Measurements from ENCODE around the gene TP53BP1.
"Not testable (repeated sequence)": the region's sequence is repeated elsewhere in the genome, so short reads cannot be mapped to it uniquely, and the experiment has no call there.

TP53BP1 gene

GRCh38 chr15:43492673-43493601 lies at the start of gene TP53BP1:
TP53BP1 (minus strand) TSS chr15:43493156; CDS start chr15:43493043, 113 bp downstream.
- DNase-seq (ENCODE audit: low read depth), result peak; percentile 74

GRCh38 chr15:43541785-43542184 lies 48.8 kb upstream of the TP53BP1 start:
- no peak for DNase-seq (ENCODE audit: low read depth)

GRCh38 chr15:43538091-43538490 lies 45.1 kb upstream of the TP53BP1 start:
- DNase-seq (ENCODE audit: low read depth), result no peak

GRCh38 chr15:43534897-43535296 lies 41.9 kb upstream of the TP53BP1 start:
- no peak for DNase-seq (ENCODE audit: low read depth)

- not testable (repeated sequence) for DNase-seq (ENCODE audit: low read depth)
Measured at GRCh38 chr15:43532826-43533225, 39.9 kb upstream of the TP53BP1 start.

GRCh38 chr15:43531018-43531670 lies 38.2 kb upstream of the TP53BP1 start:
- no peak for DNase-seq (ENCODE audit: low read depth)

- DNase-seq (ENCODE audit: low read depth), result no peak
Measured at GRCh38 chr15:43529587-43530345, 36.8 kb upstream of the TP53BP1 start.

GRCh38 chr15:43529141-43529540 lies 36.2 kb upstream of the TP53BP1 start:
- no peak for DNase-seq (ENCODE audit: low read depth)

GRCh38 chr15:43528542-43529007 lies 35.6 kb upstream of the TP53BP1 start:
- no peak for DNase-seq (ENCODE audit: low read depth)

GRCh38 chr15:43527802-43528541 lies 35.0 kb upstream of the TP53BP1 start:
- no peak for DNase-seq (ENCODE audit: low read depth)

- no peak for DNase-seq (ENCODE audit: low read depth)
Measured at GRCh38 chr15:43527016-43527801, 34.3 kb upstream of the TP53BP1 start.

GRCh38 chr15:43526261-43526930 lies 33.4 kb upstream of the TP53BP1 start:
- no peak for DNase-seq (ENCODE audit: low read depth)

- DNase-seq (ENCODE audit: low read depth), result no peak
Measured at GRCh38 chr15:43525131-43525530, 32.2 kb upstream of the TP53BP1 start.

- no peak for DNase-seq (ENCODE audit: low read depth)
Measured at GRCh38 chr15:43524254-43524845, 31.4 kb upstream of the TP53BP1 start.

GRCh38 chr15:43523646-43524045 lies 30.7 kb upstream of the TP53BP1 start:
- DNase-seq (ENCODE audit: low read depth), result no peak

- no peak for DNase-seq (ENCODE audit: low read depth)
Measured at GRCh38 chr15:43522247-43522646, 29.3 kb upstream of the TP53BP1 start.

GRCh38 chr15:43521419-43521818 lies 28.5 kb upstream of the TP53BP1 start:
- DNase-seq (ENCODE audit: low read depth), result no peak

GRCh38 chr15:43520138-43520537 lies 27.2 kb upstream of the TP53BP1 start:
- no peak for DNase-seq (ENCODE audit: low read depth)

GRCh38 chr15:43519196-43519595 lies 26.2 kb upstream of the TP53BP1 start:
- no peak for DNase-seq (ENCODE audit: low read depth)
